Ishikawa (cell line): Measurements from ENCODE around the gene SYK.

Experiments used
- CEBPB ChIP-seq: IDR thresholded peaks from 2 replicates; pipeline ENCODE4 v1.6.1; 2012
- CREB1 ChIP-seq: IDR thresholded peaks from 2 replicates; pipeline ENCODE4 v1.6.1; 2012; ENCODE audit warnings: low read depth
- EGR1 ChIP-seq: IDR thresholded peaks from 2 replicates; pipeline ENCODE4 v1.6.1; 2012
- EP300 ChIP-seq: IDR thresholded peaks from 2 replicates; pipeline ENCODE4 v1.6.1; 2012; ENCODE audit warnings: borderline replicate concordance
- FOXM1 ChIP-seq: IDR thresholded peaks from 2 replicates; pipeline ENCODE4 v1.6.1; 2012; ENCODE audit warnings: low read depth, borderline replicate concordance
- NFIC ChIP-seq: IDR thresholded peaks from 2 replicates; pipeline ENCODE4 v1.6.1; 2012
- RAD21 ChIP-seq: IDR thresholded peaks from 2 replicates; pipeline ENCODE4 v1.6.1; 2012; ENCODE audit warnings: low read depth
- TAF1 ChIP-seq: IDR thresholded peaks from 2 replicates; pipeline ENCODE4 v1.6.1; 2012; ENCODE audit warnings: low read depth, mild to moderate bottlenecking
- TCF12 ChIP-seq: IDR thresholded peaks from 2 replicates; pipeline ENCODE4 v1.6.1; 2012; ENCODE audit warnings: low read depth
- TEAD4 ChIP-seq: IDR thresholded peaks from 2 replicates; pipeline ENCODE4 v1.6.1; 2012
- YY1 ChIP-seq: IDR thresholded peaks from 2 replicates; pipeline ENCODE4 v1.6.1; 2012; ENCODE audit warnings: low read depth
- ZBTB7A ChIP-seq: IDR thresholded peaks from 2 replicates; pipeline ENCODE4 v1.6.1; 2012; ENCODE audit warnings: low read depth
- TF ChIP-seq, protein P1 (sequence below): IDR thresholded peaks from 2 replicates; pipeline ENCODE4 v1.6.1; 2012
- TF ChIP-seq, protein P2 (sequence below): IDR thresholded peaks from 2 replicates; pipeline ENCODE4 v1.6.1; 2012; ENCODE audit warnings: low read depth, mild to moderate bottlenecking
- TF ChIP-seq, protein P3 (sequence below): IDR thresholded peaks from 2 replicates; pipeline ENCODE4 v1.6.1; 2012

SYK gene

DNA sequence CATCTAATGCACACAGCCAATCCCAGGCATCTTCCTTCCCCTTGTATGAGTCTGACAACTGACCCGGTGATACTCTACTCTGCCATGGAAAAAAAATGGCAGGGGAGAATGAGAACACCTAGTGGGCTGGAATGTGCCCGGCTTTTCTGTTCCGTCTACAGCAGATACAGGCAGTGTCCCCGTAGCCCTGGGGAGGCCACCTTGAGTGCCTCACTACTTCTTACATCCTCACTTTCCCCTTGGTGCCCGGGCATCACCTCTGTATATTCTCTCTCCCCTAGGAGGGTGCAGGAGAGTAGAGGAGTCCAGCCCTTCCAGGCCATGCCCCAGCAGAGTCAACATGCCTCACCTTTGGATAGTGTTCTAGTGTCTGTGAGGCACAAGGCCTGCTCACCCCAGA, 56.2 kb downstream of the SYK start:
- TF ChIP-seq FOXM1 (no peak), TCF12 (no peak), ZBTB7A (no peak), EP300 (no peak), CREB1 (no peak), RAD21 (no peak), EGR1 (no peak), TAF1 (no peak), TEAD4 (no peak), NFIC (no peak), CEBPB (no peak), YY1 (no peak)
- TF ChIP-seq, protein P1, sequence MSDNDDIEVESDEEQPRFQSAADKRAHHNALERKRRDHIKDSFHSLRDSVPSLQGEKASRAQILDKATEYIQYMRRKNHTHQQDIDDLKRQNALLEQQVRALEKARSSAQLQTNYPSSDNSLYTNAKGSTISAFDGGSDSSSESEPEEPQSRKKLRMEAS, result no peak
- TF ChIP-seq, protein P2, sequence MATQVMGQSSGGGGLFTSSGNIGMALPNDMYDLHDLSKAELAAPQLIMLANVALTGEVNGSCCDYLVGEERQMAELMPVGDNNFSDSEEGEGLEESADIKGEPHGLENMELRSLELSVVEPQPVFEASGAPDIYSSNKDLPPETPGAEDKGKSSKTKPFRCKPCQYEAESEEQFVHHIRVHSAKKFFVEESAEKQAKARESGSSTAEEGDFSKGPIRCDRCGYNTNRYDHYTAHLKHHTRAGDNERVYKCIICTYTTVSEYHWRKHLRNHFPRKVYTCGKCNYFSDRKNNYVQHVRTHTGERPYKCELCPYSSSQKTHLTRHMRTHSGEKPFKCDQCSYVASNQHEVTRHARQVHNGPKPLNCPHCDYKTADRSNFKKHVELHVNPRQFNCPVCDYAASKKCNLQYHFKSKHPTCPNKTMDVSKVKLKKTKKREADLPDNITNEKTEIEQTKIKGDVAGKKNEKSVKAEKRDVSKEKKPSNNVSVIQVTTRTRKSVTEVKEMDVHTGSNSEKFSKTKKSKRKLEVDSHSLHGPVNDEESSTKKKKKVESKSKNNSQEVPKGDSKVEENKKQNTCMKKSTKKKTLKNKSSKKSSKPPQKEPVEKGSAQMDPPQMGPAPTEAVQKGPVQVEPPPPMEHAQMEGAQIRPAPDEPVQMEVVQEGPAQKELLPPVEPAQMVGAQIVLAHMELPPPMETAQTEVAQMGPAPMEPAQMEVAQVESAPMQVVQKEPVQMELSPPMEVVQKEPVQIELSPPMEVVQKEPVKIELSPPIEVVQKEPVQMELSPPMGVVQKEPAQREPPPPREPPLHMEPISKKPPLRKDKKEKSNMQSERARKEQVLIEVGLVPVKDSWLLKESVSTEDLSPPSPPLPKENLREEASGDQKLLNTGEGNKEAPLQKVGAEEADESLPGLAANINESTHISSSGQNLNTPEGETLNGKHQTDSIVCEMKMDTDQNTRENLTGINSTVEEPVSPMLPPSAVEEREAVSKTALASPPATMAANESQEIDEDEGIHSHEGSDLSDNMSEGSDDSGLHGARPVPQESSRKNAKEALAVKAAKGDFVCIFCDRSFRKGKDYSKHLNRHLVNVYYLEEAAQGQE, result no peak

DNA sequence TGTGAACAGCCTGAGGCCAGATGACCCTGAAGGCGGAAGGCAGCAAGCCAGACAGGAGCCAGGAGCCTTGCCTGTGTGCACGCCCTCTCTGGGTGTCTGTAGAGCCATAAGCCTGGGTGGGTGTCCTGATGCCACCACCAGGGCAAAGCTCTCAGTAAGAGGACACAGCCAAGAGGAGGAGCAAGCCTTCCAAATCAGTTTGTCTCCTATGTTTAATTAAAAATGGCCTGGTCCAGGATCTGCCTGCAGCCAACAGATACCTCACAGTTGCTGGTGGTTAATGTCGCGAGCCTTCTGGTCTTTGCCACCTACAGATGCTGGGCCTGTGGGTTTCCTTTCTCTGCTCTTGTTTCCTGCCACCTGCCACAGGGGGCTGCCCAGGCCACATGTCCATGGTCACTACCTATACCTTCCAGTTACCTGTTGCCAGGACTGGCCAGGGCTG, 56.9 kb downstream of the SYK start:
- TF ChIP-seq TEAD4 (no peak), TCF12 (no peak), CEBPB (no peak), ZBTB7A (no peak)

DNA sequence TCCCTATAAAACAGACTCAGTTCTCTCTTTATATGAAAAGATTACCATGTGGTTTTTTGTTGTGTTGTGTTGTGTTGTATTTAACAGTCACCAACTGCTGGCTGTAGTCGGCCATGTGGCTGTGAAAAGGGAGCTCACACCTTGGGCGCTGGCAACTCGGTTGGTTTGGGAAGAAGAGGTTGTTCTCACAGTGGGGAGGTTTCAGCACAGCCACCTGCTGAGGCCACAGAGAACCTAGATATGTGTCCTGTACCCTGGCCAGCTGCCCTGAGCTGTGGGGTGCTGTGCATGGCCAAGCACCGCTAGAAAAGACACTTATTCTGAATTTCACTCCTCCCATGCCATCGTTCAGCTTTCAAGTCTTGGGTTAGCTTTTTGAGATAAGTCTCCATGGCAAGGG, 58.8 kb downstream of the SYK start:
- TF ChIP-seq, protein P3, sequence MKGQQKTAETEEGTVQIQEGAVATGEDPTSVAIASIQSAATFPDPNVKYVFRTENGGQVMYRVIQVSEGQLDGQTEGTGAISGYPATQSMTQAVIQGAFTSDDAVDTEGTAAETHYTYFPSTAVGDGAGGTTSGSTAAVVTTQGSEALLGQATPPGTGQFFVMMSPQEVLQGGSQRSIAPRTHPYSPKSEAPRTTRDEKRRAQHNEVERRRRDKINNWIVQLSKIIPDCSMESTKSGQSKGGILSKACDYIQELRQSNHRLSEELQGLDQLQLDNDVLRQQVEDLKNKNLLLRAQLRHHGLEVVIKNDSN, result no peak
- no peak for TF ChIP-seq TCF12
- no peak for TF ChIP-seq YY1
- no peak for TF ChIP-seq EP300
- TF ChIP-seq FOXM1, result no peak
- TF ChIP-seq CEBPB, result no peak
- no peak for TF ChIP-seq TEAD4
- no peak for TF ChIP-seq ZBTB7A
- no peak for TF ChIP-seq EGR1
- TF ChIP-seq NFIC, result no peak
- TF ChIP-seq, protein P2, result no peak
- no peak for TF ChIP-seq CREB1
- TF ChIP-seq TAF1, result no peak
- TF ChIP-seq, protein P1, result no peak
- no peak for TF ChIP-seq RAD21

DNA sequence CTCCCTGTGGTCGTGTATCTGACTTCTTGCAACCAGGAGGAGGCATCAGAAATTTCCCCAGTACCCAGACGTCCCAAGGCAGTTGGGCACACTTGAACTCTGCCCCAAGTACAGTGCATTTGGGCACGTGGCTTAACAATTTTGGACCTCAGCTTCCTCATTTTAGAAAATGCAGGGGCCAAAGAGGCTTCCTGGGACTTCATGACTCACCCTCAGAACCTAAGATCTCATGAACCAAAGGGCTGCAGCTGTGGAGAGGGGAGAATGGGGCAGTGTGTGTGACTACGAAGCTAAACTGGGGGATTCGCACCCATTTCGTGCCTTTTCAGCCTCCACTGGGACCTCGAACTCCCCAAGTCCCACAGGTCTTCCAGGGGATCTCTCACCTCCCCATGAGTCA, 59.2 kb downstream of the SYK start:
- TF ChIP-seq, protein P3, result no peak
- TF ChIP-seq YY1 (no peak), EGR1 (no peak), FOXM1 (no peak), EP300 (no peak), CREB1 (no peak), NFIC (no peak), TAF1 (no peak), RAD21 (no peak), TEAD4 (no peak), CEBPB (no peak), ZBTB7A (no peak), TCF12 (no peak)
- TF ChIP-seq, protein P2, result no peak
- TF ChIP-seq, protein P1, result no peak

DNA sequence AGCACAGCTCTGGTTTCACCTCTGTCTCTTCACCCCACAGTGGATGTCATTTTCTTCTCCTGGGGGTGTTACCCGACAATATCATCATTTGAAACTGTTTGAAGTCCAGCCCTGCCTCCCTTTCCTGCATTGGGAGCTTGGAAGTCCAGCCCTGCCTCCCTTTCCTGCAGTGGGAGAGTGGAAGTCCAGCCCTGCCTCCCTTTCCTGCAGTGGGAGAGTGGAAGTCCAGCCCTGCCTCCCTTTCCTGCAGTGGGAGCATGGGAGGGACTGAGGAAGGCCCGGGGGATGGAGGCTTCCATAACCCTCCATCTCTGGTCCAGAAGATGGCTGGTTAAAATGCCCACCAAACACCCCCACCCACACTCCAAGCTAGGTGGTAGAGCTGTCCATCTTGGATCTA, 59.8 kb downstream of the SYK start:
- TF ChIP-seq NFIC, result no peak
- TF ChIP-seq, protein P3, result no peak
- no peak for TF ChIP-seq RAD21
